Ishikawa (cell line): ENCODE measurements around the gene SERTAD2.

Source experiments
- CEBPB ChIP-seq: IDR thresholded peaks from 2 replicates; pipeline ENCODE4 v1.6.1; 2012
- CREB1 ChIP-seq: IDR thresholded peaks from 2 replicates; pipeline ENCODE4 v1.6.1; 2012; ENCODE audit warnings: low read depth
- EGR1 ChIP-seq: IDR thresholded peaks from 2 replicates; pipeline ENCODE4 v1.6.1; 2012
- EP300 ChIP-seq: IDR thresholded peaks from 2 replicates; pipeline ENCODE4 v1.6.1; 2012; ENCODE audit warnings: borderline replicate concordance
- FOXM1 ChIP-seq: IDR thresholded peaks from 2 replicates; pipeline ENCODE4 v1.6.1; 2012; ENCODE audit warnings: low read depth, borderline replicate concordance
- MAX ChIP-seq: IDR thresholded peaks from 2 replicates; pipeline ENCODE4 v1.6.1; 2012
- NFIC ChIP-seq: IDR thresholded peaks from 2 replicates; pipeline ENCODE4 v1.6.1; 2012
- RAD21 ChIP-seq: IDR thresholded peaks from 2 replicates; pipeline ENCODE4 v1.6.1; 2012; ENCODE audit warnings: low read depth
- REST ChIP-seq: IDR thresholded peaks from 2 replicates; pipeline ENCODE4 v1.6.1; 2012; ENCODE audit warnings: low read depth, mild to moderate bottlenecking
- TAF1 ChIP-seq: IDR thresholded peaks from 2 replicates; pipeline ENCODE4 v1.6.1; 2012; ENCODE audit warnings: low read depth, mild to moderate bottlenecking
- TCF12 ChIP-seq: IDR thresholded peaks from 2 replicates; pipeline ENCODE4 v1.6.1; 2012; ENCODE audit warnings: low read depth
- TEAD4 ChIP-seq: IDR thresholded peaks from 2 replicates; pipeline ENCODE4 v1.6.1; 2012
- USF1 ChIP-seq: IDR thresholded peaks from 2 replicates; pipeline ENCODE4 v1.6.1; 2012
- YY1 ChIP-seq: IDR thresholded peaks from 2 replicates; pipeline ENCODE4 v1.6.1; 2012; ENCODE audit warnings: low read depth
- ZBTB7A ChIP-seq: IDR thresholded peaks from 2 replicates; pipeline ENCODE4 v1.6.1; 2012; ENCODE audit warnings: low read depth

SERTAD2 gene

GRCh38 chr2:64655873-64656272 is 2.2 kb upstream of the SERTAD2 start:
- no peak for TF ChIP-seq EGR1
- no peak for TF ChIP-seq YY1
- no peak for TF ChIP-seq MAX
- no peak for TF ChIP-seq FOXM1
- no peak for TF ChIP-seq CEBPB
- no peak for TF ChIP-seq TAF1
- TF ChIP-seq CREB1 = no peak
- TF ChIP-seq EP300 = no peak
- no peak for TF ChIP-seq REST
- no peak for TF ChIP-seq TCF12
- TF ChIP-seq TEAD4 = no peak
- no peak for TF ChIP-seq USF1
- no peak for TF ChIP-seq RAD21
- no peak for TF ChIP-seq NFIC
- no peak for TF ChIP-seq ZBTB7A

- TF ChIP-seq EGR1 = no peak
- TF ChIP-seq CREB1 = no peak
- TF ChIP-seq RAD21 = no peak
- no peak for TF ChIP-seq TAF1
- no peak for TF ChIP-seq FOXM1
Observed at GRCh38 chr2:64655018-64655664, 1.4 kb upstream of the SERTAD2 start.

- TF ChIP-seq EP300 (peak; percentile 85), ZBTB7A (peak; percentile 99), MAX (peak; percentile 73), FOXM1 (no peak), TEAD4 (peak; percentile 99), TCF12 (peak; percentile 84), CEBPB (0 out of 2 replicates have a peak, but pooled peaks have one; percentile 8), YY1 (no peak; the same call in 1 of the 2 replicates), NFIC (peak; percentile 87), CREB1 (no peak), RAD21 (no peak), EGR1 (no peak), REST (no peak), USF1 (0 out of 2 replicates have a peak, but pooled peaks have one; percentile 13), TAF1 (peak; percentile 71)
Observed at GRCh38 chr2:64654063-64654811, 524 bp upstream of the SERTAD2 start.

GRCh38 chr2:64652231-64653108 is 1.2 kb downstream of the SERTAD2 start:
- TF ChIP-seq REST (no peak), EGR1 (no peak), MAX (no peak), TEAD4 (no peak), TAF1 (no peak), RAD21 (no peak), USF1 (no peak), YY1 (no peak), EP300 (no peak), CREB1 (no peak), CEBPB (no peak), ZBTB7A (no peak), NFIC (no peak), FOXM1 (no peak)
